Mesenchymal stem cell (in vitro differentiated cells and primary cell): Measurements from ENCODE around the gene OTX1.

Experiments used
- DNase-seq: peaks from one replicate; pipeline ENCODE4 v3.0.0-alpha.2; 2013
- H2AFZ ChIP-seq: one replicate; pipeline ENCODE4 v1.6.1; 2013; ENCODE audit warnings: low read depth, mild to moderate bottlenecking, control low read depth, inconsistent platforms, low read length, moderate library complexity
- H2AK5ac ChIP-seq: 2 replicates; pipeline ENCODE4 v1.6.1; 2013; ENCODE audit warnings: low read length, moderate library complexity, mild to moderate bottlenecking, inconsistent platforms; ENCODE audit not compliant: severe bottlenecking
- H2BK120ac ChIP-seq: one replicate; pipeline ENCODE4 v1.6.1; 2013; ENCODE audit warnings: low read depth, mild to moderate bottlenecking, inconsistent platforms, low read length, moderate library complexity
- H2BK12ac ChIP-seq, 2 experiments: one replicate each; pipeline ENCODE4 v1.6.1; 2013; ENCODE audit warnings: inconsistent platforms in 2 of 2, low read length in 2 of 2, mild to moderate bottlenecking in 2 of 2, moderate library complexity in 2 of 2, control low read depth in 1 of 2
- H2BK15ac ChIP-seq: one replicate; pipeline ENCODE4 v1.6.1; 2013; ENCODE audit warnings: mild to moderate bottlenecking, low read depth, inconsistent platforms; ENCODE audit not compliant: poor library complexity, severe bottlenecking
- H2BK5ac ChIP-seq: 2 replicates; pipeline ENCODE4 v1.6.1; 2013; ENCODE audit warnings: low read depth, mild to moderate bottlenecking, low read length, control low read depth, inconsistent platforms; ENCODE audit not compliant: poor library complexity, severe bottlenecking
- H3K14ac ChIP-seq, 2 experiments: one replicate each; pipeline ENCODE4 v1.6.1; 2013; ENCODE audit warnings: inconsistent platforms in 2 of 2, low read length in 2 of 2, control low read depth in 1 of 2, mild to moderate bottlenecking in 1 of 2, moderate library complexity in 1 of 2
- H3K18ac ChIP-seq, 2 experiments: one replicate each; pipeline ENCODE4 v1.6.1; 2013; ENCODE audit warnings: inconsistent platforms in 2 of 2, low read length in 2 of 2, control low read depth in 1 of 2, low read depth in 1 of 2, mild to moderate bottlenecking in 1 of 2
- H3K23ac ChIP-seq, 2 experiments: one replicate each; pipeline ENCODE4 v1.6.1; 2013; ENCODE audit warnings: inconsistent platforms in 2 of 2, low read length in 2 of 2, mild to moderate bottlenecking in 2 of 2, moderate library complexity in 2 of 2, control low read depth in 1 of 2
- H3K27ac ChIP-seq: 2 replicates; pipeline ENCODE4 v1.5.1; 2013; ENCODE audit warnings: mild to moderate bottlenecking, moderate library complexity, low read length, control low read depth, inconsistent platforms; ENCODE audit not compliant: poor library complexity, severe bottlenecking
- H3K27me3 ChIP-seq, 2 experiments: 2 replicates each; pipeline versions ENCODE4 v1.6.1 to v1.7.0; 2013; ENCODE audit warnings: low read length in 2 of 2, mild to moderate bottlenecking in 2 of 2, moderate library complexity in 2 of 2, control low read depth in 1 of 2, inconsistent platforms in 1 of 2; ENCODE audit not compliant: control insufficient read depth in 1 of 2, insufficient read depth in 1 of 2
- H3K36me3 ChIP-seq, 2 experiments: 2 replicates each; pipeline versions ENCODE4 v1.6.1 to v1.7.0; 2013; ENCODE audit warnings: low read length in 2 of 2, control low read depth in 1 of 2, inconsistent platforms in 1 of 2, low read depth in 1 of 2, mild to moderate bottlenecking in 1 of 2; ENCODE audit not compliant: insufficient read depth in 2 of 2, control insufficient read depth in 1 of 2
- H3K4ac ChIP-seq, 2 experiments: one replicate each; pipeline ENCODE4 v1.6.1; 2013; ENCODE audit warnings: inconsistent platforms in 2 of 2, low read length in 2 of 2, mild to moderate bottlenecking in 2 of 2, moderate library complexity in 2 of 2, control low read depth in 1 of 2, low read depth in 1 of 2
- H3K4me1 ChIP-seq: 2 replicates; pipeline ENCODE4 v1.6.1; 2013; ENCODE audit warnings: low read depth, low read length, control low read depth; ENCODE audit not compliant: control insufficient read depth, insufficient read depth
- H3K4me2 ChIP-seq: 2 replicates; pipeline ENCODE4 v1.6.1; 2013; ENCODE audit warnings: low read length, mild to moderate bottlenecking, inconsistent platforms; ENCODE audit not compliant: poor library complexity, severe bottlenecking
- H3K4me3 ChIP-seq, 2 experiments: 2 replicates each; pipeline versions ENCODE4 v1.5.1 to v1.7.0; 2013; ENCODE audit warnings: low read length in 2 of 2, mild to moderate bottlenecking in 2 of 2, control low read depth in 1 of 2, low read depth in 1 of 2; ENCODE audit not compliant: insufficient read depth in 1 of 2
- H3K79me1 ChIP-seq: replicated peaks from 2 replicates; pipeline ENCODE4 v1.6.1; 2013; ENCODE audit warnings: mild to moderate bottlenecking, control low read depth, low read length, inconsistent platforms; ENCODE audit not compliant: poor library complexity, severe bottlenecking
- H3K9ac ChIP-seq: 2 replicates; pipeline ENCODE4 v1.7.0; 2013; ENCODE audit warnings: mild to moderate bottlenecking, low read length, moderate library complexity
- H3K9me3 ChIP-seq: 2 replicates; pipeline ENCODE4 v1.7.0; 2013; ENCODE audit warnings: mild to moderate bottlenecking, low read length; ENCODE audit not compliant: control insufficient read depth
- H4K8ac ChIP-seq: one replicate; pipeline ENCODE4 v1.6.1; 2013; ENCODE audit warnings: inconsistent platforms, mild to moderate bottlenecking, low read length, moderate library complexity
- H4K91ac ChIP-seq: one replicate; pipeline ENCODE4 v1.6.1; 2013; ENCODE audit warnings: mild to moderate bottlenecking, low read length, inconsistent platforms
- WGBS: methylation state at CpG from one replicate; pipeline ENCODE4 v1.1.7; 2013; ENCODE audit warnings: mixed read lengths; 5-methylcytosine and 5-hydroxymethylcytosine counted together

The OTX1 gene

DNA sequence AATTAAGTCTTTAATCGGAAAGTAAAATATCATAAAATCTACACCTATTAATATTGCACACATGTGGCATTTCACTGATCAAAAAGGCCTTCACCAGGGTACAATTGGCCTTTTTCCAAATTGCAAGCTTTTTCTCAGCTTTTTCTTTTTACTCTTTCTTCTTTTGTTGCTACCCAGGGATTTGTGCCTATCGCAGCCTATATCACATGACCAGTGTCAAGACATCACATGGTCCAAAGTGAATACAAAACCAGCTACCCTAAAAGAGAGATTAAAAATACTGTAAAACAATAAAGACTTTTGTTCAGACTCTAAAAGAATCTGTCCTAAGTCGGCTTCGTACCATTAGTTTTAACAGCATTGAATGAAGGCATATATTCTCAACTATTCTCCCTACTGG lies 15.0 kb upstream of the OTX1 start:
- Histone ChIP-seq H3K18ac (no peak overlapping the region), H2BK12ac (no peak overlapping the region), H3K79me1 (no peaks in the 10 kb centered on the region), H3K14ac (no peak overlapping the region), H2BK5ac (no peak overlapping the region), H3K27me3 (no peaks in the 10 kb centered on the region), H2AFZ (no peak overlapping the region), H4K91ac (no peak overlapping the region), H3K4me3 (no peak overlapping the region), H3K4me1 (peaks cover 2% of the 10 kb centered on the region), H3K9me3 (no peaks in the 10 kb centered on the region), H4K8ac (no peak overlapping the region), H3K23ac (no peak overlapping the region), H3K4ac (no peak overlapping the region), H2AK5ac (no peak overlapping the region), H3K36me3 (peaks cover 0 to 48% of the 10 kb centered on the region in 2 experiments), H2BK15ac (no peak overlapping the region), H3K9ac (no peak overlapping the region), H2BK120ac (no peak overlapping the region), H3K4me2 (no peak overlapping the region), H3K27ac (no peak overlapping the region)
- 97% methylated on average over 4 of the region's 4 CpGs for WGBS
- DNase-seq: no peak

DNA sequence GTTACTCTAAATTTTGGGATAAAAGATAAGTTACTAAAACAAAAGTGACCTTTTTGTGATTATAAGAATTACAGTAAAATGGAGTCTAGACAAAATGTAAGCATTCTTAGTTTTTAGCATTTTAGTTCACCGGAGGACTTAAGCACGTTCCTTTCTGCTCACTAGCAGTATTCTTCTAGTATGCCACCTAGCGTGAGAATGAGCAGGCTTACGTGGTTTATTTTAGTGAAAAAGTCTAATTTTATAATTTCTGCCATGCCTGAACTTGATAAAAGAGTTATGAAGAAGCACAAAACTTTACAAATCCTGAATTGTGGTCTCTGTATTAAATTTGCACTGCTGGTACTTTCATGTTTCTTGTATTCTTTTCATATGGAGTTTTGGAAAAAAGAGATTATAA lies 12.6 kb upstream of the OTX1 start:
- Histone ChIP-seq H3K79me1 (no peaks in the 10 kb centered on the region), H3K27ac (no peak overlapping the region), H3K14ac (no peak overlapping the region), H3K4ac (no peak overlapping the region), H2BK15ac (no peak overlapping the region), H3K36me3 (peaks cover 0 to 50% of the 10 kb centered on the region in 2 experiments), H4K8ac (no peak overlapping the region), H3K18ac (no peak overlapping the region), H3K9ac (no peak overlapping the region), H2BK120ac (no peak overlapping the region), H3K4me1 (no peaks in the 10 kb centered on the region), H2AFZ (no peak overlapping the region), H3K9me3 (no peaks in the 10 kb centered on the region), H3K4me3 (no peak overlapping the region), H4K91ac (no peak overlapping the region), H3K4me2 (no peak overlapping the region), H2AK5ac (no peak overlapping the region), H2BK5ac (no peak overlapping the region), H3K27me3 (no peaks in the 10 kb centered on the region), H2BK12ac (no peak overlapping the region), H3K23ac (no peak overlapping the region)
- no peak for DNase-seq
- 100% methylated on average over 3 of the region's 4 CpGs for WGBS

DNA sequence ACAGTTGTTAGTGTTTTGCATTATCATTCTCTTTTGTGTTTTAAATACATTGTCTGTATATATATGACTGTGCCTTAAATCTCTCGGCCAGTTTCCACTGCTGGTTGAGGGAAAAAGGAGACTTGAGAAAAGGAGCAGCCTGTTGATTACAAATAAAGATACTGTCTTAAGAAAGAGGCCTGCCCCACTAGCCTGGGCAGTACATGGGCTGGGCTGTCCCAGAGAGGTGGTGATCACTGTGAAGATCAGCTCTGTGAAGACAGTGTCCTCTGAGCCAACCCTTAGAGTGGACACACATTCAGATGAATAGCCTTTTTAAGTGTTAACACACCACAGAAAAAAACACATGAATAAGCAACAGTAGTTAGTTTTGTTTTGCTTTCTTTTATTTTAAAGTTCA lies 10.0 kb upstream of the OTX1 start:
- Histone ChIP-seq H2BK5ac (no peak overlapping the region), H2BK15ac (no peak overlapping the region), H2AFZ (no peak overlapping the region), H4K8ac (no peak overlapping the region), H2BK120ac (no peak overlapping the region), H3K27ac (no peak overlapping the region), H4K91ac (no peak overlapping the region), H3K9ac (no peak overlapping the region), H2BK12ac (no peak overlapping the region), H3K4me3 (no peak overlapping the region), H3K23ac (no peak overlapping the region), H3K79me1 (no peaks in the 10 kb centered on the region), H3K4ac (no peak overlapping the region), H3K18ac (no peak overlapping the region), H3K4me2 (no peak overlapping the region), H3K36me3 (peaks cover 5 to 63% of the 10 kb centered on the region in 2 experiments), H2AK5ac (no peak overlapping the region), H3K14ac (no peak overlapping the region), H3K9me3 (no peaks in the 10 kb centered on the region), H3K27me3 (no peaks in the 10 kb centered on the region), H3K4me1 (no peaks in the 10 kb centered on the region)
- DNase-seq: no peak
- WGBS: 90% methylated on average over 1 of the region's 1 CpG

DNA sequence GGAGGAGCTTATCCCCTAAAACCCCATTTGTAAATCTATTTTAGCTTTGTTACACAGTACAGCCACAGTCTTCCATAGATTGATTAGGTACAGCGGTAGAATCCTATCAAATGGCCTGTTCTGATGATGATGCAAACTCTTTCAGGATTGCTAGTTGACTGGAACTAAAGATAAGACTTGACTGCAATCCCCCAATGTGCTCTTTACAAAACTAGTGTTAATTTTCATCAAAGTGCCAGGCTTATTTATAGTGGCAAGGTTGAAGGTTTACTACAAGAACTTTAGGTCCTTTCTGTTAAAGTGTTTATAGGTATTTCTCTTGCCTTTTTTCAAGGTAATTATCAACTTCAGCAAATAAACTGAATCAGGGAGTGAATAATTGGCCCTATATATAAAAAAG lies 9.0 kb upstream of the OTX1 start:
- Histone ChIP-seq H3K36me3 (peaks cover 5 to 71% of the 10 kb centered on the region in 2 experiments), H3K18ac (no peak overlapping the region), H3K4me3 (no peak overlapping the region), H2AK5ac (no peak overlapping the region), H3K27me3 (peaks cover 0 to 3% of the 10 kb centered on the region in 2 experiments), H3K4ac (no peak overlapping the region), H3K4me1 (no peaks in the 10 kb centered on the region), H2BK5ac (no peak overlapping the region), H3K27ac (no peak overlapping the region), H2BK15ac (no peak overlapping the region), H3K9ac (no peak overlapping the region), H2AFZ (no peak overlapping the region), H4K8ac (no peak overlapping the region), H3K23ac (no peak overlapping the region), H3K4me2 (no peak overlapping the region), H3K14ac (no peak overlapping the region), H2BK12ac (no peak overlapping the region), H3K79me1 (no peaks in the 10 kb centered on the region), H3K9me3 (no peaks in the 10 kb centered on the region), H2BK120ac (no peak overlapping the region), H4K91ac (no peak overlapping the region)
- WGBS: 100% methylated on average over 1 of the region's 1 CpG
- no peak for DNase-seq
